Measurements from ENCODE around the gene C2orf78. TPM values are rescaled to one million over a fixed set of nuclear protein-coding genes. Genes with fewer than 3 reads are reported as not detected.
"Not testable (repeated sequence)": the region's sequence is repeated elsewhere in the genome, so short reads cannot be mapped to it uniquely, and the experiment has no call there.

The C2orf78 gene
- total RNA-seq, 1 donor from 2014 or later, result not detected

DNA sequence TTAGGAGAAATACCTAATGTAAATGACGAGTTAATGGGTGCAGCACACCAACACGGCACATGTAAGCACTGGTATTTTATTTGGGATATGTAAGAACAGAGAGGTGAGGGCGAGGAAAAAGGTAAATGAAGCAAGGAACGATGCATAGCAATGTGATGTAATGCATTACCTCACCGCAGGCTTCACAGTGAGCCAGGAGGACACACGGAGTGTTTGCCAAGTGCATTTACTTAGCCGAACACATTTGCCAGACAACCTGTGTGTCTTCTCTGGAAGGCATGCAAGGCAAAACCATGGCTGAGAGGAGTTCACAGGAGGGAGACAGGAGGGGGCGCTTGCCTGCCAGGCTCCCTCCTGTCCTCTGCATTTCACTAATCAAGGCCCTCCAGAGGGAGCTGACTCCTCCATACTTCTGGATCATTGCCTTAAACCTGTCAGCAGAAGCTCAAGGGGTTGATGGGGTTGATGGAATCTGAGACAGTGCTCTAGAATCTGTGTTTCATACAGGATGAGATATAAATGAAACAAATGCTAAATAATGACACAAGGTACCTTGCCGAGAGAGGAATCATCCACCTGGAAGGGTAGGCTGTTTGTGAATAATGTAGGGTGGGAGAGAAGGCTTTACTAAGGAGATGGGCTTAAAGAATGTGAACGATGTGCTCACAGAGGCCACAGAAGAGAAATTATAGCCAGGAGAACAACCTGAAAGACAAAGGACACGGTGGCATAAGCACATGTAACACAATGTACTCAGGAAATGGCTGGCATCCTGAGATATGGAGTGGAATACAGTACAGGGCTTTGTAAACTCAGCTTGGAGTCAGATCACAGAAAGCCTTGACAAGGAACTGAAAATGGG, 37.7 kb upstream of the C2orf78 start:
- Mint-ChIP-seq H3K9me3 (ENCODE audit: unreplicated experiment) (peaks cover 4% of the 10 kb centered on the region), H3K4me3 (ENCODE audit: unreplicated experiment) (no peak overlapping the region), H3K36me3 (ENCODE audit: unreplicated experiment) (peaks cover 51% of the 10 kb centered on the region), H3K27ac (ENCODE audit: unreplicated experiment) (no peak overlapping the region), H3K4me1 (ENCODE audit: unreplicated experiment) (no peaks in the 10 kb centered on the region), H3K27me3 (ENCODE audit: unreplicated experiment) (no peaks in the 10 kb centered on the region)
- TF ChIP-seq, protein P1, sequence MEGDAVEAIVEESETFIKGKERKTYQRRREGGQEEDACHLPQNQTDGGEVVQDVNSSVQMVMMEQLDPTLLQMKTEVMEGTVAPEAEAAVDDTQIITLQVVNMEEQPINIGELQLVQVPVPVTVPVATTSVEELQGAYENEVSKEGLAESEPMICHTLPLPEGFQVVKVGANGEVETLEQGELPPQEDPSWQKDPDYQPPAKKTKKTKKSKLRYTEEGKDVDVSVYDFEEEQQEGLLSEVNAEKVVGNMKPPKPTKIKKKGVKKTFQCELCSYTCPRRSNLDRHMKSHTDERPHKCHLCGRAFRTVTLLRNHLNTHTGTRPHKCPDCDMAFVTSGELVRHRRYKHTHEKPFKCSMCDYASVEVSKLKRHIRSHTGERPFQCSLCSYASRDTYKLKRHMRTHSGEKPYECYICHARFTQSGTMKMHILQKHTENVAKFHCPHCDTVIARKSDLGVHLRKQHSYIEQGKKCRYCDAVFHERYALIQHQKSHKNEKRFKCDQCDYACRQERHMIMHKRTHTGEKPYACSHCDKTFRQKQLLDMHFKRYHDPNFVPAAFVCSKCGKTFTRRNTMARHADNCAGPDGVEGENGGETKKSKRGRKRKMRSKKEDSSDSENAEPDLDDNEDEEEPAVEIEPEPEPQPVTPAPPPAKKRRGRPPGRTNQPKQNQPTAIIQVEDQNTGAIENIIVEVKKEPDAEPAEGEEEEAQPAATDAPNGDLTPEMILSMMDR (IDR thresholded peaks at IDR 0.05), result no peak
- peak; percentile 54 for DNase-seq (ENCODE audit: extremely low spot score, unreplicated experiment)

DNA sequence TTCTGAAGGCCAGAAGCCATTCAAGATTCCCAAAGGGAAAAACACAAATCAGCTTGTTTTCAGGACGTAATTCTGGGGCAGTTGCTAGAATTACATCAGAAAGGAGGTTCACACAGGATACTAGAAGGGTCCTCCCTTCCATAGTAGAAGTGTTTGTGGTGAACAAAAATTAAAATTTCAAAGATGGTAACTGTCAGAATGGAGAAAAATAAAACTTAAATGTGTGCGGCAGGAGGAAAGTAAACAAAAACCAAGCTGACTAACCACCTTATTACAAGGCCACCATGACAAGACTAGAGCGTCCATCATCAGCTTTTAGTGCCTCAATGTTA, 37.1 kb upstream of the C2orf78 start:
- Mint-ChIP-seq H3K9me3 (ENCODE audit: unreplicated experiment) (no peaks in the 10 kb centered on the region), H3K4me1 (ENCODE audit: unreplicated experiment) (no peaks in the 10 kb centered on the region), H3K27ac (ENCODE audit: unreplicated experiment) (no peak overlapping the region), H3K4me3 (ENCODE audit: unreplicated experiment) (no peak overlapping the region), H3K27me3 (ENCODE audit: unreplicated experiment) (no peaks in the 10 kb centered on the region), H3K36me3 (ENCODE audit: unreplicated experiment) (peaks cover 48% of the 10 kb centered on the region)
- TF ChIP-seq, protein P1 (IDR thresholded peaks at IDR 0.05), result no peak
- DNase-seq (ENCODE audit: extremely low spot score, unreplicated experiment), result no peak

GRCh38 chr2:73749314-73749713, 34.7 kb upstream of the C2orf78 start:
- H3K27ac Mint-ChIP-seq (ENCODE audit: unreplicated experiment), result no peak overlapping the region
- no peaks in the 10 kb centered on the region for H3K27me3 Mint-ChIP-seq (ENCODE audit: unreplicated experiment)
- H3K4me1 Mint-ChIP-seq (ENCODE audit: unreplicated experiment), result no peaks in the 10 kb centered on the region
- no peak overlapping the region for H3K4me3 Mint-ChIP-seq (ENCODE audit: unreplicated experiment)
- H3K36me3 Mint-ChIP-seq (ENCODE audit: unreplicated experiment), result peaks cover 41% of the 10 kb centered on the region
- no peak for DNase-seq (ENCODE audit: extremely low spot score, unreplicated experiment)
- H3K9me3 Mint-ChIP-seq (ENCODE audit: unreplicated experiment), result peaks cover 1% of the 10 kb centered on the region
- TF ChIP-seq, protein P1 (IDR thresholded peaks at IDR 0.05), result no peak

DNA sequence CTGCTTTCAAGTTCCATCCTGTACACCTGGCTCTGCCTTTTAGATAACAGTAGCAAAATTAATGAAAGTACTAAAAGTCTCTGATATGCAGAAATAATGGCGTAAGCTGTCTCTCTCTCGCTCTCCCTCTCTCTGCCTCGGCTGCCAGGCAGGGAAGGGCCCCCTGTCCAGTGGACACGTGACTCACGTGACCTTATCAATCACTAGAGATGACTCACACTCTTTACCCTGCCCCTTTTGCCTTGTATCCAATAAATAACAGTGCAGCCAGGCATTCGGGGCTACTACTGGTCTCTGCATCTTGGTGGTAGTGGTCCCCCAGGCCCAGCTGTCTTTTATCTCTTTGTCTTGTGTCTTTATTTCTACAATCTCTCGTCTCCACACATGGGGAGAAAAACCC, 29.7 kb upstream of the C2orf78 start:
- H3K4me1 Mint-ChIP-seq (ENCODE audit: unreplicated experiment), result not testable (repeated sequence)
- H3K36me3 Mint-ChIP-seq (ENCODE audit: unreplicated experiment), result peaks cover 35% of the 10 kb centered on the region

GRCh38 chr2:73759285-73759764, 24.7 kb upstream of the C2orf78 start:
- DNase-seq (ENCODE audit: extremely low spot score, unreplicated experiment), result no peak

More for the DNA sequence above, 29.7 kb upstream of the C2orf78 start:
- not testable (repeated sequence) for H3K27me3 Mint-ChIP-seq (ENCODE audit: unreplicated experiment); H3K27ac Mint-ChIP-seq (ENCODE audit: unreplicated experiment); H3K4me3 Mint-ChIP-seq (ENCODE audit: unreplicated experiment); H3K9me3 Mint-ChIP-seq (ENCODE audit: unreplicated experiment); DNase-seq (ENCODE audit: extremely low spot score, unreplicated experiment)

More at GRCh38 chr2:73759285-73759764, 24.7 kb upstream of the C2orf78 start:
- Mint-ChIP-seq H3K4me3 (ENCODE audit: unreplicated experiment) (no peak overlapping the region), H3K4me1 (ENCODE audit: unreplicated experiment) (no peaks in the 10 kb centered on the region), H3K27me3 (ENCODE audit: unreplicated experiment) (no peaks in the 10 kb centered on the region), H3K9me3 (ENCODE audit: unreplicated experiment) (peaks cover 3% of the 10 kb centered on the region), H3K27ac (ENCODE audit: unreplicated experiment) (no peak overlapping the region), H3K36me3 (ENCODE audit: unreplicated experiment) (peaks cover 44% of the 10 kb centered on the region)
- TF ChIP-seq, protein P1 (IDR thresholded peaks at IDR 0.05), result no peak

Data from osteocyte (in vitro differentiated cells).